Upper lobe of left lung (tissue), 4 donors: ENCODE data around the gene DUSP16.

Source experiments
- EP300 ChIP-seq, 4 donors: sonication (generic); formaldehyde crosslinking; IDR thresholded peaks; one replicate each; pipeline ENCODE4 v1.5.1; 2017; ENCODE audit warnings: antibody characterized with exemption in 4 of 4, control low read depth in 2 of 4
- POLR2A ChIP-seq, 4 donors: fragments of 450-650 bp; IDR thresholded peaks; one replicate each; pipeline ENCODE4 v1.5.1; 2016 to 2017; ENCODE audit warnings: antibody characterized with exemption in 4 of 4, mild to moderate bottlenecking in 2 of 4
- TF ChIP-seq, protein P1 (sequence below), 6 experiments: fragments of 450-650 bp in 4 of 6; fragments of 200-600 bp in 2 of 6; sonication (generic) in 2 of 6; IDR thresholded peaks; one replicate each; pipeline ENCODE4 v1.5.1; 2016 to 2019; ENCODE audit warnings: antibody characterized with exemption in 6 of 6

DNA sequence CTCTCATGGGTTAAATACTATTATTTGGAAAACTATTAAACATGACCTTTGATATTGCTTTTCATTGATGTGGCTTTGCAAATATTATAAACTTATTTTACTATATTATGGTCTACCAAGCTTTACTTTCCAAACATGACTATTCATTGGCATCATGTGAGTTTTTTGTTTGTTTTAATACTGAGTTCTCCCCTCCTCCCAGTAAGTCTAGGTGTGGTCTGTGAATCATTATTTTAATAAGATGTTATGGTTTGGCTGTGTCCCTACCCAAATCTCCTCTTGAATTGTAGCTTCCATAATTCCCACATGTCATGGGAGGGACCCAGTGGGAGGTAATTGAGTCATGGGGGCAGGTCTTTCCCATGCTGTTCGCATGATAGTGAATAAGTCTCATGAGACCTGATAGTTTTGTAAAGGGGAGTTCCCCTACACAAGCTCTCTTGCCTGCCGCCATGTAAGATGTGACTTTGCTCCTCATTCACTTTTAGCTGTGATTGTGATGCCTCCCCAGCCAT is 125.8 kb downstream of the DUSP16 start:
- no peak for TF ChIP-seq EP300 (IDR thresholded peaks at IDR 0.05)
- TF ChIP-seq, protein P1, sequence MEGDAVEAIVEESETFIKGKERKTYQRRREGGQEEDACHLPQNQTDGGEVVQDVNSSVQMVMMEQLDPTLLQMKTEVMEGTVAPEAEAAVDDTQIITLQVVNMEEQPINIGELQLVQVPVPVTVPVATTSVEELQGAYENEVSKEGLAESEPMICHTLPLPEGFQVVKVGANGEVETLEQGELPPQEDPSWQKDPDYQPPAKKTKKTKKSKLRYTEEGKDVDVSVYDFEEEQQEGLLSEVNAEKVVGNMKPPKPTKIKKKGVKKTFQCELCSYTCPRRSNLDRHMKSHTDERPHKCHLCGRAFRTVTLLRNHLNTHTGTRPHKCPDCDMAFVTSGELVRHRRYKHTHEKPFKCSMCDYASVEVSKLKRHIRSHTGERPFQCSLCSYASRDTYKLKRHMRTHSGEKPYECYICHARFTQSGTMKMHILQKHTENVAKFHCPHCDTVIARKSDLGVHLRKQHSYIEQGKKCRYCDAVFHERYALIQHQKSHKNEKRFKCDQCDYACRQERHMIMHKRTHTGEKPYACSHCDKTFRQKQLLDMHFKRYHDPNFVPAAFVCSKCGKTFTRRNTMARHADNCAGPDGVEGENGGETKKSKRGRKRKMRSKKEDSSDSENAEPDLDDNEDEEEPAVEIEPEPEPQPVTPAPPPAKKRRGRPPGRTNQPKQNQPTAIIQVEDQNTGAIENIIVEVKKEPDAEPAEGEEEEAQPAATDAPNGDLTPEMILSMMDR (IDR thresholded peaks at IDR 0.05) = no peak
- no peak for TF ChIP-seq POLR2A (IDR thresholded peaks at IDR 0.05)
